OCI-LY1 (cell line): ENCODE data around the gene FSTL5.

Source experiments
- H2AFZ ChIP-seq: fragments of 200-600 bp; sonication (generic), shearing (Covaris generic); 2 replicates; pipeline ENCODE4 v1.6.0; 2014; ENCODE audit warnings: antibody characterized with exemption, mild to moderate bottlenecking, low read length
- H3F3A ChIP-seq: fragments of 200-600 bp; sonication (generic), shearing (Covaris generic); 2 replicates; pipeline ENCODE4 v1.6.0; 2014; ENCODE audit warnings: mild to moderate bottlenecking, antibody characterized with exemption, low read length, moderate library complexity; ENCODE audit not compliant: insufficient read depth
- H3K27ac ChIP-seq: fragments of 200-600 bp; sonication (generic); 2 replicates; pipeline ENCODE4 v1.5.1; 2014; ENCODE audit warnings: low read length, mixed run types, mild to moderate bottlenecking, low read depth; ENCODE audit not compliant: poor library complexity, severe bottlenecking
- H3K27me3 ChIP-seq: fragments of 200-600 bp; sonication (generic); 2 replicates; pipeline ENCODE4 v1.6.0; 2014; ENCODE audit warnings: antibody characterized with exemption, mild to moderate bottlenecking, low read length, moderate library complexity; ENCODE audit not compliant: insufficient read depth
- H3K36me3 ChIP-seq: fragments of 200-600 bp; sonication (generic); 2 replicates; pipeline ENCODE4 v1.6.1; 2014; ENCODE audit warnings: mild to moderate bottlenecking, antibody characterized with exemption, low read length, moderate library complexity, mixed read lengths; ENCODE audit not compliant: insufficient read depth
- H3K4me1 ChIP-seq: fragments of 200-600 bp; sonication (generic); 2 replicates; pipeline ENCODE4 v1.5.1; 2014; ENCODE audit warnings: mild to moderate bottlenecking, low read length, moderate library complexity; ENCODE audit not compliant: insufficient read depth, severe bottlenecking
- H3K4me2 ChIP-seq: fragments of 200-600 bp; sonication (generic), shearing (Covaris generic); 2 replicates; pipeline ENCODE4 v1.6.1; 2014; ENCODE audit warnings: low read length
- H3K4me3 ChIP-seq: fragments of 200-600 bp; sonication (generic); 2 replicates; pipeline ENCODE4 v1.5.1; 2014; ENCODE audit warnings: low read length, low read depth, mild to moderate bottlenecking, mixed read lengths; ENCODE audit not compliant: poor library complexity, severe bottlenecking
- H3K79me2 ChIP-seq: fragments of 200-600 bp; shearing (Covaris generic); 2 replicates; pipeline ENCODE4 v1.6.1; 2016; ENCODE audit warnings: mixed run types, low read length, mixed read lengths; ENCODE audit not compliant: insufficient read depth
- H3K9ac ChIP-seq: fragments of 200-600 bp; sonication (generic), shearing (Covaris generic); 2 replicates; pipeline ENCODE4 v1.6.1; 2014; ENCODE audit warnings: mild to moderate bottlenecking, low read length, mixed read lengths
- H3K9me2 ChIP-seq: fragments of 200-600 bp; sonication (generic), shearing (Covaris generic); 2 replicates; pipeline ENCODE4 v1.6.1; 2014; ENCODE audit warnings: low read depth, mild to moderate bottlenecking, low read length, mixed read lengths
- H3K9me3 ChIP-seq: fragments of 200-600 bp; shearing (Covaris generic); 2 replicates; pipeline ENCODE4 v1.6.1; 2014; ENCODE audit warnings: low read length, mixed read lengths
- H4K20me1 ChIP-seq: fragments of 200-600 bp; sonication (generic), shearing (Covaris generic); 2 replicates; pipeline ENCODE4 v1.6.0; 2016; ENCODE audit warnings: mild to moderate bottlenecking, low read length; ENCODE audit not compliant: insufficient read depth
- CTCF ChIP-seq: fragments of 200-600 bp; sonication (generic), shearing (Covaris generic); IDR thresholded peaks from 2 replicates; pipeline ENCODE4 v1.5.1; 2017; ENCODE audit warnings: mild to moderate bottlenecking, antibody characterized with exemption, low read length, moderate library complexity, mixed read lengths
- EZH2 ChIP-seq: fragments of 200-600 bp; sonication (generic), shearing (Covaris generic); IDR thresholded peaks from 2 replicates; pipeline ENCODE4 v1.8.0; 2017; ENCODE audit warnings: borderline replicate concordance, mixed run types, mild to moderate bottlenecking, antibody characterized with exemption, low read length, moderate library complexity, mixed read lengths

Gene FSTL5

GRCh38 chr4:161987611-161988010, 176.2 kb downstream of the FSTL5 start:
- Histone ChIP-seq H3K4me3 (no peak overlapping the region), H3K27me3 (no peaks in the 10 kb centered on the region), H3K79me2 (no peaks in the 10 kb centered on the region), H3K9me2 (no peaks in the 10 kb centered on the region), H3K27ac (no peak overlapping the region), H3K4me2 (no peak overlapping the region), H3K4me1 (no peaks in the 10 kb centered on the region), H3K36me3 (no peaks in the 10 kb centered on the region), H3K9me3 (no peaks in the 10 kb centered on the region), H3F3A (no peaks in the 10 kb centered on the region), H2AFZ (no peak overlapping the region), H4K20me1 (no peaks in the 10 kb centered on the region), H3K9ac (no peak overlapping the region)
- TF ChIP-seq CTCF, result no peak
- TF ChIP-seq EZH2, result no peak

GRCh38 chr4:161952382-161952781, 211.4 kb downstream of the FSTL5 start:
- Histone ChIP-seq H3K36me3 (no peaks in the 10 kb centered on the region), H4K20me1 (no peaks in the 10 kb centered on the region), H2AFZ (no peak overlapping the region), H3K9me3 (no peaks in the 10 kb centered on the region), H3K27me3 (no peaks in the 10 kb centered on the region), H3K79me2 (no peaks in the 10 kb centered on the region), H3K27ac (no peak overlapping the region), H3K4me3 (no peak overlapping the region), H3K9ac (no peak overlapping the region), H3K4me1 (no peaks in the 10 kb centered on the region), H3F3A (no peaks in the 10 kb centered on the region), H3K9me2 (no peaks in the 10 kb centered on the region), H3K4me2 (no peak overlapping the region)
- TF ChIP-seq EZH2, result no peak
- TF ChIP-seq CTCF, result no peak

GRCh38 chr4:161949946-161950725, 213.7 kb downstream of the FSTL5 start:
- H3F3A ChIP-seq, result no peaks in the 10 kb centered on the region
- H3K9me3 ChIP-seq, result no peaks in the 10 kb centered on the region
- H2AFZ ChIP-seq, result no peak overlapping the region
- H3K4me2 ChIP-seq, result no peak overlapping the region
- no peaks in the 10 kb centered on the region for H3K27me3 ChIP-seq
- no peaks in the 10 kb centered on the region for H3K9me2 ChIP-seq
- H3K79me2 ChIP-seq, result no peaks in the 10 kb centered on the region
- H3K4me1 ChIP-seq, result no peaks in the 10 kb centered on the region
- no peak overlapping the region for H3K4me3 ChIP-seq
- H3K9ac ChIP-seq, result no peak overlapping the region
- TF ChIP-seq CTCF (no peak), EZH2 (no peak)
- H3K27ac ChIP-seq, result no peak overlapping the region
- H3K36me3 ChIP-seq, result no peaks in the 10 kb centered on the region
- no peaks in the 10 kb centered on the region for H4K20me1 ChIP-seq
